GM06990 (cell line): ENCODE data around the gene CMTM5.

ENCODE experiments used
- DNase-seq: peaks from one replicate; pipeline ENCODE4 v3.0.0-alpha.2; 2011; ENCODE audit not compliant: insufficient read length; ENCODE audit errors: extremely low read depth
- H3K27me3 ChIP-seq: replicated peaks from 2 replicates; pipeline ENCODE4 v1.6.0; 2011; ENCODE audit warnings: low read length; ENCODE audit not compliant: control insufficient read depth, insufficient read depth
- H3K36me3 ChIP-seq: 2 replicates; pipeline ENCODE4 v1.5.1; 2011; ENCODE audit warnings: low read length; ENCODE audit not compliant: control insufficient read depth, insufficient read depth
- H3K4me3 ChIP-seq: replicated peaks from 2 replicates; pipeline ENCODE4 v1.5.1; 2011; ENCODE audit warnings: low read depth, mild to moderate bottlenecking, control low read depth, low read length
- CTCF ChIP-seq: IDR thresholded peaks from 2 replicates; pipeline ENCODE4 v1.5.1; 2011; ENCODE audit warnings: low read length, control low read depth, mild to moderate bottlenecking, inconsistent platforms; ENCODE audit not compliant: insufficient read depth, poor library complexity, severe bottlenecking

Gene CMTM5

GRCh38 chr14:23360496-23360895 lies 16.4 kb upstream of the CMTM5 start:
- Histone ChIP-seq H3K4me3 (no peak overlapping the region), H3K27me3 (no peaks in the 10 kb centered on the region; the same call in 1 of the 2 replicates), H3K36me3 (no peaks in the 10 kb centered on the region)
- no peak for DNase-seq
- TF ChIP-seq CTCF = no peak

GRCh38 chr14:23361320-23361719 lies 15.5 kb upstream of the CMTM5 start:
- TF ChIP-seq CTCF = no peak
- no peak for DNase-seq
- no peaks in the 10 kb centered on the region; the same call in 1 of the 2 replicates for H3K27me3 ChIP-seq
- H3K4me3 ChIP-seq = no peak overlapping the region
- no peaks in the 10 kb centered on the region for H3K36me3 ChIP-seq

GRCh38 chr14:23361763-23362162 lies 15.1 kb upstream of the CMTM5 start:
- Histone ChIP-seq H3K27me3 (no peaks in the 10 kb centered on the region; the same call in 1 of the 2 replicates), H3K36me3 (no peaks in the 10 kb centered on the region)
- TF ChIP-seq CTCF = no peak

GRCh38 chr14:23362200-23362599 lies 14.6 kb upstream of the CMTM5 start:
- no peak for DNase-seq
- Histone ChIP-seq H3K4me3 (no peak overlapping the region), H3K27me3 (no peaks in the 10 kb centered on the region; the same call in 1 of the 2 replicates), H3K36me3 (no peaks in the 10 kb centered on the region)
- no peak for TF ChIP-seq CTCF

More at GRCh38 chr14:23361763-23362162, 15.1 kb upstream of the CMTM5 start:
- H3K4me3 ChIP-seq = no peak overlapping the region
- no peak for DNase-seq

- no peak for TF ChIP-seq CTCF
- Histone ChIP-seq H3K36me3 (no peaks in the 10 kb centered on the region), H3K27me3 (peaks cover 2% of the 10 kb centered on the region; the same call in 1 of the 2 replicates), H3K4me3 (no peak overlapping the region)
- DNase-seq = no peak
Measured at GRCh38 chr14:23364164-23365035, 12.4 kb upstream of the CMTM5 start.
